Fibroblast of mammary gland (primary cell): Measurements from ENCODE around the gene MPHOSPH10.
"Not testable (repeated sequence)": the region's sequence is repeated elsewhere in the genome, so short reads cannot be mapped to it uniquely, and the experiment has no call there.

Experiments
- DNase-seq: peaks from one replicate; pipeline ENCODE4 v3.0.0-alpha.2; 2010; ENCODE audit warnings: low read depth
- H3K4me3 ChIP-seq: 2 replicates; pipeline ENCODE4 v1.5.1; 2011; ENCODE audit warnings: low read depth, mild to moderate bottlenecking, low read length, moderate library complexity; ENCODE audit not compliant: control insufficient read depth
- TF ChIP-seq, protein P1 (sequence below): conservative IDR thresholded peaks from 2 replicates; pipeline ENCODE4 v1.5.1; 2011; ENCODE audit warnings: low read depth, low read length, inconsistent platforms; ENCODE audit not compliant: control insufficient read depth, insufficient read depth

MPHOSPH10 gene

DNA sequence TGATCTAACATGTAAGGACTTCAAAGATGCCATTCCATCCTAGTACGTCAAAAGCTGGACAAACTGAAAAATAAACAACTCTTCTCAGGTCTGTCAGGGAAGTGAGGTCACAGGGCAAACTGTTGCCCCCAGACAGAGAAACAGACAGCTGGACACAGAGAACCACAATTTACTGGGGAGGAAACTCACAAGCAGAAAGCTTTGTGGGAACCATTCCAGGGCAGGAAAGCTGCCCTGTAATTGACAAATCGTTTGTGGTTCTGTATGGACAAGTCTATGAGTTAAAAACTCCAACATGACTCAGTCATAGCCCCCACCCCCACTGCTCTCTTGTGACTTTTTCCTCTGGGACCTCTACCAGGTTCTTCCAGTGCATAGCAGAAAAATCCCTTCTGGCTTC, 28.8 kb upstream of the MPHOSPH10 start:
- no peak overlapping the region for H3K4me3 ChIP-seq
- TF ChIP-seq, protein P1, sequence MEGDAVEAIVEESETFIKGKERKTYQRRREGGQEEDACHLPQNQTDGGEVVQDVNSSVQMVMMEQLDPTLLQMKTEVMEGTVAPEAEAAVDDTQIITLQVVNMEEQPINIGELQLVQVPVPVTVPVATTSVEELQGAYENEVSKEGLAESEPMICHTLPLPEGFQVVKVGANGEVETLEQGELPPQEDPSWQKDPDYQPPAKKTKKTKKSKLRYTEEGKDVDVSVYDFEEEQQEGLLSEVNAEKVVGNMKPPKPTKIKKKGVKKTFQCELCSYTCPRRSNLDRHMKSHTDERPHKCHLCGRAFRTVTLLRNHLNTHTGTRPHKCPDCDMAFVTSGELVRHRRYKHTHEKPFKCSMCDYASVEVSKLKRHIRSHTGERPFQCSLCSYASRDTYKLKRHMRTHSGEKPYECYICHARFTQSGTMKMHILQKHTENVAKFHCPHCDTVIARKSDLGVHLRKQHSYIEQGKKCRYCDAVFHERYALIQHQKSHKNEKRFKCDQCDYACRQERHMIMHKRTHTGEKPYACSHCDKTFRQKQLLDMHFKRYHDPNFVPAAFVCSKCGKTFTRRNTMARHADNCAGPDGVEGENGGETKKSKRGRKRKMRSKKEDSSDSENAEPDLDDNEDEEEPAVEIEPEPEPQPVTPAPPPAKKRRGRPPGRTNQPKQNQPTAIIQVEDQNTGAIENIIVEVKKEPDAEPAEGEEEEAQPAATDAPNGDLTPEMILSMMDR = no peak
- DNase-seq = peak; percentile 92

DNA sequence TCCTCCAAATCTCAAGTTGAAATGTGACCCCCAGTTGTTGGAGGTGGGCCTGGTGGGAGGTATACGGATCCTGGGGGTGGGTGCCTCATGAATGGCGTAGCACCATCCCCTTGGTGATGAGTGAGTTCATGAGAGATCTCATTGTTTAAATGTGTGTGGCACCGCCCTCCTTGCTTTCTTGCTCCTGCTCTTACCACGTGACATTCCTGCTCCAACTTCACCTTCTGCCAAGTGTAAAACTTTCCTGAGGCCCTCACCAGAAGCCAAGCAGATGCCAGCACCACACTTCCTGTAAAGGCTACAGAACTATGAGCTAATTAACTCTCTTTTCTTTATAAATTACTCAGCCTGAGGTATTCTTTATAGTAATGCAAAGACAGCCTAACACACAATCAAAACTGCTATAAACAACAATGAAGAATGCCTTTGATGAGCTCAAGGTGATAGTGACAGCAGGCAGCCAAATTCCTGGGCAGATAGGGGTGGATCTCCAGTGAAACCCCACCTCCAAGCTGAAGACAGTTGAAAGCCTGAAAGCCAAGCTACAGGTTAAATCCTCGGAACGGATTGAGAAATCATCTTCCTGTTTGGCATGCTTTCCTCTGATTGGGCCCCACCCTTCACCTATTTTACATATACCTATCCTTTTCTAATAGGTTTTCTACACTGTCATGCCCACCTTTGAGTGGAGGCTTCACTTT, 27.3 kb upstream of the MPHOSPH10 start:
- no peak for DNase-seq
- TF ChIP-seq, protein P1 = no peak
- no peak overlapping the region for H3K4me3 ChIP-seq

DNA sequence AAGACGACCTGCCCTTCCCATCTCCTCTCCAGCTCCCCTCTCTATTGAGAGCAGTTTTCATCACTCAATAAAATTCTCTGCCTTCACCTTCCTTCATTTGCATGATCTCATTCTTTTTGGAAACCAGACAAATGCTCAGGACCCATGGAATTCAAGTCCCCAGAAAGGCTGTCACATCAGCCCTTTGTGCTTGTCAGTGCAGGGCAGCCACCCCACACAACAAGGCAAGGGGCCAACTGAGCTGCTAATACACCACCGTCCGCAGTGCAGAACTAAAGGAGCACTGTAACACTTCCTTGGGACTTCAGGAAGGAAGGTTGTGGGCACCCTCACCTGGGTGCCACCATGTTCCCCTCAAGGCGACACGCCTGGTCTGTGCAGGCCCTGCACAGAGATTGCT, 26.6 kb upstream of the MPHOSPH10 start:
- no peak overlapping the region for H3K4me3 ChIP-seq
- TF ChIP-seq, protein P1 = no peak
- no peak for DNase-seq

DNA sequence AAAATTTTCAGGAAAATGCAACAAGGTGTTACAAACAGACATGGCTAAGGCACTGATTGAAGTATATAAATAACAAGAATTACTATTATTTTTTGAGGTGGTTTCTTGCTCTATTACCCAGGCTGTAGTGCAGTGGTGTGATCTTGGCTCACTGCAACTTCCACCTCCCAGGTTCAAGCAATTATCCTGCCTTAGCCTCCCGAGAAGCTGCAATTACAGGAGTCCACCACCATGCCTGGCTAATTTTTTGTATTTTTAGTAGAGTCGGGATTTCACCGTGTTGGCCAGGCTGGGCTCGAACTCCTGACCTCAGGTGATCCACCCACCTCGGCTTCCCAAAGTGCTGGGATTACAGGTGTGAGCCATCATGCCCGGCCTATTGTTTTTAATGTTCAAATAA, 24.0 kb upstream of the MPHOSPH10 start:
- not testable (repeated sequence) for H3K4me3 ChIP-seq, DNase-seq

DNA sequence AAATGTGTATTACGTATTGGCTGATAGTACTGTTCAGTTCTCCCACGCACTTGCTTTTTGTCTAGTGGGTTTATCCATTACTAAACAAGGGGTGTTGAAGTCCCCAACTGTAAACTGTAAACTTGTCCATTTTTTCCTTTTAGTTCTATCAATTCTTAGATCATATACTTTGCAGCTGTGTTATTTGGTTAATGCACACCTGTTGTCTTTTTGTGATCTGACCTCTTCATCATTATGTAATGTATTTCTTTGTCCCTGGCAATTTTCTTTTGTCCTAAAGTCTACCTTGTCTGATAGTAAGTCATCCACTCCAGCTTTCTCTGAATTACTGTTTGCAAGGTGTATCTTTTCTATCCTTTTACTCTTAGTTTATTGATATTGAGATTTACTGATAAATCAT, 22.3 kb upstream of the MPHOSPH10 start:
- TF ChIP-seq, protein P1 = no peak

DNA sequence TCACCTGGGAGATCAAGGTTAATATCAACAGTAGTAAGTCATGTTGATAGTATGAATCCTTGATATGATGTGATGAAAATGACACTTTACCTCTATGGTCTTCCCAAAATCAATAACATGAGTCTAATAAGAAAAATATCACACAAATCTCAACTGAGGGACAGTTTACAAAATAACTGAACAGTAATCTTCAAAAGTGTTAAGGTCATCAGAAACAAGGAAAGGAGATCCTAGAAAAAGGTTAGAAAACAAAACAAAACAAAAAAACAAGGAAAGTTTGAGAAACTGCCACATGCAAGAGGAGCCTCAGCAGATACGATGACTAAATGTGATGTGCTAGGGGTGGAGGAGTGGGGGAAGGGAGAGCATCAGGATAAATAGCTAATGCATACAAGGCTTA, 16.6 kb upstream of the MPHOSPH10 start:
- no peak overlapping the region for H3K4me3 ChIP-seq
- TF ChIP-seq, protein P1 = no peak
- DNase-seq = no peak

More for the DNA sequence above, 22.3 kb upstream of the MPHOSPH10 start:
- H3K4me3 ChIP-seq = no peak overlapping the region
- DNase-seq = no peak

DNA sequence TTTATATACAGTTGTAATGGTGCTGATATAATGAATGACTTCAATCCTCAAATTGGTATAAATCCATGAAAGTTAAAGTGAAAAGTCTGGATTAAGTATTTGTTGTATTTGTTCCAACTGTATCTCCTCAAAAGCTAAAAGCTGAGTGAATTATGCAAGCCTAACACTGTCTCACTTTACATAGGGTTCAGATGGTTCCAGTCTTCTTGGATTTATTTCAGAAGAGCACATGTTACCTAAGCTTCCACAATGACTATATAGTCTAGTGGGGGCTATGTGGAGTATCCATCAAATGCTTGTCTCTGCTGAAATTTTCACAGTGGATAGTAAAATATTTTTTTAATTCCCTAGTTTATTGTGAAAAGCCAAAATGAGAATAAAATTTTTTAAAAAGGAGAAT, 13.4 kb upstream of the MPHOSPH10 start:
- TF ChIP-seq, protein P1 = no peak
- H3K4me3 ChIP-seq = no peak overlapping the region
- DNase-seq = no peak
